Right kidney (tissue), 9 donors: Measurements from ENCODE around the gene STX8.
"Not testable (repeated sequence)": the region's sequence is repeated elsewhere in the genome, so short reads cannot be mapped to it uniquely, and the experiment has no call there.

Experiments
- DNase-seq: peaks from one replicate; pipeline ENCODE4 v3.0.0-alpha.2; 2016
- long read RNA-seq, 8 donors: transcript quantifications; one replicate each; lab custom pipeline, GENCODE V29; 2026

STX8 gene
- long read RNA-seq, donor 1, transcript STX8-201 (8 exons, 1,246 nt), result major isoform, 35 of 53 reads
- long read RNA-seq, donor 1, partial matches to known transcripts, result 17 of 53 reads
- long read RNA-seq, donor 1, other reads (novel, unspliced or antisense), result 0 of 53 reads
- long read RNA-seq, donor 2, transcript STX8-201 (8 exons, 1,246 nt), result major isoform, 20 of 31 reads
- long read RNA-seq, donor 2, partial matches to known transcripts, result 10 of 31 reads
- long read RNA-seq, donor 2, other reads (novel, unspliced or antisense), result 0 of 31 reads
- long read RNA-seq, donor 3, transcript STX8-201 (8 exons, 1,246 nt), result major isoform, 5 of 11 reads
- long read RNA-seq, donor 3, partial matches to known transcripts, result 5 of 11 reads
- long read RNA-seq, donor 3, other reads (novel, unspliced or antisense), result 0 of 11 reads
- long read RNA-seq, donor 4, transcript STX8-201 (8 exons, 1,246 nt), result major isoform, 11 of 14 reads
- long read RNA-seq, donor 4, partial matches to known transcripts, result 0 of 14 reads
- long read RNA-seq, donor 4, other reads (novel, unspliced or antisense), result 0 of 14 reads
- long read RNA-seq, donor 5, transcript STX8-201 (8 exons, 1,246 nt), result major isoform, 23 of 31 reads
- long read RNA-seq, donor 5, partial matches to known transcripts, result 5 of 31 reads
- long read RNA-seq, donor 5, other reads (novel, unspliced or antisense), result 0 of 31 reads
- long read RNA-seq, donor 6, transcript STX8-201 (8 exons, 1,246 nt), result major isoform, 21 of 39 reads
- long read RNA-seq, donor 6, partial matches to known transcripts, result 17 of 39 reads
- long read RNA-seq, donor 6, other reads (novel, unspliced or antisense), result 0 of 39 reads
- long read RNA-seq, donor 7, result 0 reads
- long read RNA-seq, donor 8, transcript STX8-201 (8 exons, 1,246 nt), result major isoform, 14 of 21 reads
- long read RNA-seq, donor 8, partial matches to known transcripts, result 7 of 21 reads
- long read RNA-seq, donor 8, other reads (novel, unspliced or antisense), result 0 of 21 reads

GRCh38 chr17:9575381-9576101, at the start of gene STX8:
Gene STX8 (minus strand): TSS chr17:9575820. CDS start chr17:9575808, 12 bp downstream.
- peak; percentile 84 for DNase-seq

- DNase-seq, result no peak
These were observed 47.3 kb upstream of the STX8 start for GRCh38 chr17:9622961-9623360.

- no peak for DNase-seq
These were observed 39.9 kb upstream of the STX8 start for GRCh38 chr17:9615486-9615885.

GRCh38 chr17:9612006-9612405, 36.4 kb upstream of the STX8 start:
- peak; percentile 11 for DNase-seq

- DNase-seq, result no peak
These were observed 35.9 kb upstream of the STX8 start for GRCh38 chr17:9611557-9611956.

GRCh38 chr17:9607058-9607457, 31.4 kb upstream of the STX8 start:
- DNase-seq, result not testable (repeated sequence)

GRCh38 chr17:9606453-9606852, 30.8 kb upstream of the STX8 start:
- no peak for DNase-seq

- not testable (repeated sequence) for DNase-seq
These were observed 29.0 kb upstream of the STX8 start for GRCh38 chr17:9604583-9604982.

GRCh38 chr17:9598661-9599060, 23.0 kb upstream of the STX8 start:
- DNase-seq, result no peak

- not testable (repeated sequence) for DNase-seq
These were observed 22.0 kb upstream of the STX8 start for GRCh38 chr17:9597638-9598037.

- no peak for DNase-seq
These were observed 18.4 kb upstream of the STX8 start for GRCh38 chr17:9594065-9594464.

GRCh38 chr17:9587969-9588656, 12.5 kb upstream of the STX8 start:
- DNase-seq, result no peak

GRCh38 chr17:9577373-9577709, 1.7 kb upstream of the STX8 start:
- DNase-seq, result no peak

GRCh38 chr17:9576521-9577372, 1.1 kb upstream of the STX8 start, which contains the start of gene CFAP52:
Gene CFAP52 (plus strand): TSS chr17:9576642. CDS start chr17:9576696, 54 bp downstream.
- peak; percentile 76 for DNase-seq

- no peak for DNase-seq
These were observed 4.4 kb downstream of the STX8 start for GRCh38 chr17:9571201-9571600.

GRCh38 chr17:9568957-9569588, 6.5 kb downstream of the STX8 start:
- no peak for DNase-seq

- DNase-seq, result no peak
These were observed 7.6 kb downstream of the STX8 start for GRCh38 chr17:9568004-9568403.

- not testable (repeated sequence) for DNase-seq
These were observed 8.9 kb downstream of the STX8 start for GRCh38 chr17:9566739-9567138.

GRCh38 chr17:9566067-9566466, 9.6 kb downstream of the STX8 start:
- no peak for DNase-seq

- DNase-seq, result no peak
These were observed 11.5 kb downstream of the STX8 start for GRCh38 chr17:9564104-9564503.
